ENCODE results near the gene PRKG1. TPM values are rescaled to one million over a fixed set of nuclear protein-coding genes. Genes with fewer than 3 reads are reported as not detected.

The PRKG1 gene
- total RNA-seq, 4 donors from 2014 or later = 24.5 to 46.1 (median 37.1) TPM

DNA sequence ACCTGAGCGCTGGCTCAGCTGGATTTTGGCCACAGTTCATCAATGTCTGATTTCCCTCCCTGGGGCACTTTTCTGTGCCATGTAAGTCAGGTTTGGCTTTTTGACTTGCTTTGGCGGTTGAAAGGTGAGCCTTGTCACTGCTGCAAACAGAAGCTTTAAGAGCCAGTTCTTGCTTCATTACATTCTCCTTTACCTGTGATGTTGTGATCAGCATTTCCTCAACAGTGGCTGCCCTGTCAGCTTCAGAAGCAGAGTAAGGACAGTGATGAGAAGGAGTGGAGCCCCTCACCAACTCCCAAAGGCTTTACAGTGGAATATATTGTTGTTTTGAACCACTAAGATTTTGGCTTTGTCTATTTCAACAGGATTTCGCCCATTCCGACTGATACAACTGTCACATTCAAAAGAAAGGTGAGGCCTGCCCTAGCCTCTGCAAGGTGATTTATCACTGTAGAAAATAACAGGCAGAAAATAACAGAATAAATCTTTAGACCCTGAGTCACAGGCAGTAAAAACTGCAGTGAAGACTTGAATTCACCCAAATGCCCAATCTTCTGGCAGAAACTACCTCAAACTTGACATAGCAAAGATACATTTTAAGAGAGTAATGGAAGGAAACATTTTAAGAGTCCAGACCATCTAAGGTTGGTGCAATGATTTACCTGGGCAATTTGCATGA lies 1226.5 kb downstream of the PRKG1 start:
- 90% methylated on average over 4 of the region's 4 CpGs for WGBS

GRCh38 chr10:52308251-52309031 lies 1234.2 kb downstream of the PRKG1 start:
- no peak for DNase-seq (ENCODE audit: extremely low spot score)
- TF ChIP-seq POLR2AphosphoS5 (IDR thresholded peaks at IDR 0.05) (no peak), POLR2A (IDR thresholded peaks at IDR 0.05; ENCODE audit: low read depth) (no peak), EP300 (IDR thresholded peaks at IDR 0.05) (no peak)
- TF ChIP-seq, protein P1, sequence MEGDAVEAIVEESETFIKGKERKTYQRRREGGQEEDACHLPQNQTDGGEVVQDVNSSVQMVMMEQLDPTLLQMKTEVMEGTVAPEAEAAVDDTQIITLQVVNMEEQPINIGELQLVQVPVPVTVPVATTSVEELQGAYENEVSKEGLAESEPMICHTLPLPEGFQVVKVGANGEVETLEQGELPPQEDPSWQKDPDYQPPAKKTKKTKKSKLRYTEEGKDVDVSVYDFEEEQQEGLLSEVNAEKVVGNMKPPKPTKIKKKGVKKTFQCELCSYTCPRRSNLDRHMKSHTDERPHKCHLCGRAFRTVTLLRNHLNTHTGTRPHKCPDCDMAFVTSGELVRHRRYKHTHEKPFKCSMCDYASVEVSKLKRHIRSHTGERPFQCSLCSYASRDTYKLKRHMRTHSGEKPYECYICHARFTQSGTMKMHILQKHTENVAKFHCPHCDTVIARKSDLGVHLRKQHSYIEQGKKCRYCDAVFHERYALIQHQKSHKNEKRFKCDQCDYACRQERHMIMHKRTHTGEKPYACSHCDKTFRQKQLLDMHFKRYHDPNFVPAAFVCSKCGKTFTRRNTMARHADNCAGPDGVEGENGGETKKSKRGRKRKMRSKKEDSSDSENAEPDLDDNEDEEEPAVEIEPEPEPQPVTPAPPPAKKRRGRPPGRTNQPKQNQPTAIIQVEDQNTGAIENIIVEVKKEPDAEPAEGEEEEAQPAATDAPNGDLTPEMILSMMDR (IDR thresholded peaks at IDR 0.05) = peak; percentile 56 to 70 (median 63)
- Histone ChIP-seq H3K4me1 (peaks cover 6 to 19% (median 13%) of the 10 kb centered on the region in 4 donors), H3K27me3 (peaks cover 0 to 46% (median 3%) of the 10 kb centered on the region in 4 donors), H3K4me3 (peak overlapping the region; percentile 49 to 61 (median 50)), H3K27ac (replicated peaks in 1 of 4) (no peak overlapping the region), H3K9me3 (no peaks in the 10 kb centered on the region), H3K36me3 (no peaks in the 10 kb centered on the region)
- WGBS = 9% methylated on average over 32 of the region's 40 CpGs
- intact Hi-C loops (cut with DNase I) = loop anchor here (5.0 kb wide), 1 partner anchor 179 kb away; no protein-coding TSS in a partner anchor

More for the DNA sequence above, 1226.5 kb downstream of the PRKG1 start:
- Histone ChIP-seq H3K36me3 (no peaks in the 10 kb centered on the region), H3K27me3 (no peaks in the 10 kb centered on the region), H3K4me3 (no peak overlapping the region), H3K9me3 (no peaks in the 10 kb centered on the region), H3K27ac (replicated peaks in 1 of 4) (no peak overlapping the region), H3K4me1 (no peaks in the 10 kb centered on the region)
- DNase-seq (ENCODE audit: extremely low spot score) = no peak
- intact Hi-C loops (cut with DNase I) = no loop called here
- TF ChIP-seq POLR2AphosphoS5 (IDR thresholded peaks at IDR 0.05) = no peak
- no peak for TF ChIP-seq POLR2A (IDR thresholded peaks at IDR 0.05; ENCODE audit: low read depth)
- TF ChIP-seq, protein P1 (IDR thresholded peaks at IDR 0.05) = no peak
- no peak for TF ChIP-seq EP300 (IDR thresholded peaks at IDR 0.05)

DNA sequence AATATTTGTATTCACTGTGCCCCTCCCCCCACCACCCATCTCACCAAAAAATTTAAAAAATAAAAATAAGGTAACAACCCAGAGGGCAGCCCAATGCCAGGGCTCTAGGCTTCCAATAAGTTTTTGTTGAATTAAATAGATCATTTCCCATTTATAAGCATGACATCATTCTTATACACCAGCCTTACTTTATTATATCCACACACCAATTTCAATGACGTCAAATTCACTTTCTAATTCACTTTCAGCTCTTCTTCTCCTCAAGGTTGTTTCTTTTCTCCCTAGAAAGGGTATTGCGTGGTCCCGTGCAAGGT lies 1238.6 kb downstream of the PRKG1 start:
- Histone ChIP-seq H3K27ac (replicated peaks in 1 of 4) (no peak overlapping the region), H3K9me3 (no peaks in the 10 kb centered on the region), H3K27me3 (peaks cover 0 to 68% (median 14%) of the 10 kb centered on the region in 4 donors), H3K36me3 (no peaks in the 10 kb centered on the region), H3K4me3 (peak overlapping the region in 2 of 4 donors; percentile 51 to 53), H3K4me1 (peaks cover 10 to 35% (median 29%) of the 10 kb centered on the region in 4 donors)
- TF ChIP-seq POLR2A (IDR thresholded peaks at IDR 0.05; ENCODE audit: low read depth) (no peak), EP300 (IDR thresholded peaks at IDR 0.05) (no peak), POLR2AphosphoS5 (IDR thresholded peaks at IDR 0.05) (no peak)
- TF ChIP-seq, protein P1 (IDR thresholded peaks at IDR 0.05) = no peak
- 15% methylated on average over 3 of the region's 3 CpGs for WGBS
- DNase-seq (ENCODE audit: extremely low spot score) = no peak
- intact Hi-C loops (cut with DNase I) = no loop called here

DNA sequence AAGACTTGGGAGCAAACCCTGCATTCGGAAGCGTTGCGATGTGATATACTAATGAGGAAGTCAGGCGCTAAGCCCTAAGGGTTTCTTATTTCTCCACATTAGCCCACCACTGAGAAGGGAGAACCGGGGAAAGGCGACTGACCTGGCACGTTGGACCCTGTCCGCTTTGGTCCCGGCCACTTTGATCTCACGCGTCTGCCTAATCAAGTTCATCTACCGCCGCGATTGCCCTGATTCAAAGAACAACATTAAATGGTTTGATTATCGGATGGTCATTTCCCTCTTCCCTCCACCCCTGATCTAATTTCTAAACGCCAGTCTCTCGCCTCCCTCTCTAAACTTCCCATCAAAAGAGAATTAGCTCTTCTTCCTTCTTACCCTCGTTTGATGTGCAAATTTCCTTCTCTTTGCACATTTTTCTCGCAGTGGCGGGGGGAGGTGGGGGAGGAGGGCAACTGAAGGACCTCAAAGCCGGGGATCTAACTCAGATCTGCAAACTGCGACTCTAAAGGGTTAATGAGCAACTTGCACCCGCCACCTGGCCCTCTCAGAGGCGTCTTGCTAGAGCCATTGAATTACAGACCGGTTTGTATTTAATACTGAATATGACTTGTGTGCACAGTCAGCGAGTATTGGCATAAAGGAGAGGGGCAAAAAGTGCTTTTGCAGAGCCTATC lies 1239.1 kb downstream of the PRKG1 start:
- no peaks in the 10 kb centered on the region for H3K36me3 ChIP-seq
- DNase-seq (ENCODE audit: extremely low spot score) = no peak
- H3K4me3 ChIP-seq = peak overlapping the region; percentile 51 to 53 (median 51)
- TF ChIP-seq POLR2A (IDR thresholded peaks at IDR 0.05; ENCODE audit: low read depth) (no peak), POLR2AphosphoS5 (IDR thresholded peaks at IDR 0.05) (no peak), EP300 (IDR thresholded peaks at IDR 0.05) (no peak)
- TF ChIP-seq, protein P1 (IDR thresholded peaks at IDR 0.05) = no peak
- WGBS = 6% methylated on average over 23 of the region's 26 CpGs
- H3K27me3 ChIP-seq = peaks cover 0 to 63% (median 14%) of the 10 kb centered on the region in 4 donors
- no peak overlapping the region for H3K27ac ChIP-seq (replicated peaks in 1 of 4)
- peaks cover 10 to 30% (median 27%) of the 10 kb centered on the region in 4 donors for H3K4me1 ChIP-seq
- intact Hi-C loops (cut with DNase I) = no loop called here
- no peaks in the 10 kb centered on the region for H3K9me3 ChIP-seq

Data from esophagus muscularis mucosa (tissue), 4 donors.